GM12874 (cell line): Measurements from ENCODE around the gene LDB1.

Source experiments
- TF ChIP-seq, protein P1 (sequence below): IDR thresholded peaks from 2 replicates; pipeline ENCODE4 v1.5.1; 2011; ENCODE audit warnings: low read depth, mild to moderate bottlenecking, control low read depth, low read length, moderate library complexity; ENCODE audit not compliant: insufficient read depth

The LDB1 gene

DNA sequence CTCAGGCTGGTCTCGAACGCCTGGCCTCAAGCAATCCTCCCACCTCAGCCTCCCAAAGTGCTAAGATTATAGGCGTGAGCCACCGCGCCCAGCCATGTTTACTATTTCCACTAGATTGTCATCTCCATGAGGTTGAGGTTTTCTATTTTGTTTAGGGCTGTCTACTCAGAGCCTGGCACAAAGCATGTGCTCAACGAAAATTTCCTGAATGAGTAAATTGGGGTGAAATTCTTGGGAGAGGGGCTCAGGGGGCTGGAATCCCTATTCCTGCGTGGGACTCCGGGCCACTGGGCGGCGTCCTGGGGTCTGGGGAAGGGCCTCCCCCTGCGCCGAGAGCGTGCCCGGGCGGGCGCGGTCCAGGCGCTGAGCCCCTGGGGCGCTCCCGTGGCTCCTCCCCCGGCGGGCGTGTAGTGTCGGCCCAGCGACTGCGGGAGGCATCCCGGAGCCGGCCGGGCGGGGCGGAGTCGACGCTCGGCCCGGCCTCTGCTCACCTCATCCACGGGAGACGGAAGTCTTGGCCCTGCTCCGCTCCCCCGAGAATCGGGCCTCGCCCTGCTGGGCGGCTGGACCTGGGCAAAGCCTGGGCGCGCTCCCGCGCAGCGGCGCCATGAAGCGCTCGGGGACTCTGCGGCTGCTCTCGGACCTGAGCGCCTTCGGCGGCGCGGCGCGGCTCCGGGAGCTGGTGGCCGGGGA is 55.2 kb downstream of the LDB1 start, which contains the start of gene HPS6:
Gene HPS6 (plus strand): TSS at position 482 of the 693 bp plus-strand sequence. CDS start 126 bp downstream, at position 608.
- TF ChIP-seq, protein P1, sequence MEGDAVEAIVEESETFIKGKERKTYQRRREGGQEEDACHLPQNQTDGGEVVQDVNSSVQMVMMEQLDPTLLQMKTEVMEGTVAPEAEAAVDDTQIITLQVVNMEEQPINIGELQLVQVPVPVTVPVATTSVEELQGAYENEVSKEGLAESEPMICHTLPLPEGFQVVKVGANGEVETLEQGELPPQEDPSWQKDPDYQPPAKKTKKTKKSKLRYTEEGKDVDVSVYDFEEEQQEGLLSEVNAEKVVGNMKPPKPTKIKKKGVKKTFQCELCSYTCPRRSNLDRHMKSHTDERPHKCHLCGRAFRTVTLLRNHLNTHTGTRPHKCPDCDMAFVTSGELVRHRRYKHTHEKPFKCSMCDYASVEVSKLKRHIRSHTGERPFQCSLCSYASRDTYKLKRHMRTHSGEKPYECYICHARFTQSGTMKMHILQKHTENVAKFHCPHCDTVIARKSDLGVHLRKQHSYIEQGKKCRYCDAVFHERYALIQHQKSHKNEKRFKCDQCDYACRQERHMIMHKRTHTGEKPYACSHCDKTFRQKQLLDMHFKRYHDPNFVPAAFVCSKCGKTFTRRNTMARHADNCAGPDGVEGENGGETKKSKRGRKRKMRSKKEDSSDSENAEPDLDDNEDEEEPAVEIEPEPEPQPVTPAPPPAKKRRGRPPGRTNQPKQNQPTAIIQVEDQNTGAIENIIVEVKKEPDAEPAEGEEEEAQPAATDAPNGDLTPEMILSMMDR, result no peak

- TF ChIP-seq, protein P1, result no peak
Measured at GRCh38 chr10:102064503-102064867, 55.7 kb downstream of the LDB1 start.

DNA sequence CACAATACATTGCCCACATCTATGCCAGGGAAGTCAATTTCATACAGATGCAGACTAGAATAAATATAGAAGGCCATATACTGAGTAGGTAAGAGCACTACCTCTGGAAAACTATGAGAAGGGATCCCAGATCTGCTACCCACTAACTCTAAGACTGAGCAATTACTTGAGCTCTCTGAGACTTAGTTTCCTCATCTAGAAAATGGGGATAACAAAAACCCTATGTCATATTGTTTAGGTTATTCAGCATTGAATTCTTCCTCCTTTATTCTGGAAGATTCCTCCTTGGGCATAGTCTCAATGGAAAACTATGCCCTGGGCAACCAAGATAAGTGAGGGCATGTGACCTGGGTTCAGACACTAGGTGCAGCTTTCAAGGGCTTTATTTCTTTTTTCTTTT is 60.2 kb downstream of the LDB1 start:
- TF ChIP-seq, protein P1, result no peak
